Osteocyte (in vitro differentiated cells): ENCODE measurements around the gene CACHD1. TPM values are rescaled to one million over a fixed set of nuclear protein-coding genes. Genes with fewer than 3 reads are reported as not detected.
A peak's percentile ranks its signal among the peaks of the same experiment; 100 is the strongest.

ENCODE experiments used
- DNase-seq: peaks from one replicate; pipeline ENCODE4 v3.0.0; 2021; ENCODE audit warnings: mixed read lengths; ENCODE audit not compliant: unreplicated experiment; ENCODE audit errors: extremely low spot score
- H3K27ac Mint-ChIP-seq: one replicate; pipeline ENCODE4 v1.8.0; 2021; ENCODE audit warnings: mild to moderate bottlenecking, mixed read lengths; ENCODE audit not compliant: unreplicated experiment
- H3K27me3 Mint-ChIP-seq: one replicate; pipeline ENCODE4 v1.8.0; 2021; ENCODE audit warnings: mixed read lengths; ENCODE audit not compliant: unreplicated experiment
- H3K36me3 Mint-ChIP-seq: one replicate; pipeline ENCODE4 v1.8.0; 2021; ENCODE audit warnings: mixed read lengths; ENCODE audit not compliant: unreplicated experiment
- H3K4me1 Mint-ChIP-seq: one replicate; pipeline ENCODE4 v1.8.0; 2021; ENCODE audit warnings: mixed read lengths; ENCODE audit not compliant: unreplicated experiment
- H3K4me3 Mint-ChIP-seq: one replicate; pipeline ENCODE4 v1.8.0; 2021; ENCODE audit warnings: mild to moderate bottlenecking, moderate library complexity, mixed read lengths; ENCODE audit not compliant: unreplicated experiment
- H3K9me3 Mint-ChIP-seq: one replicate; pipeline ENCODE4 v1.8.0; 2021; ENCODE audit warnings: mixed read lengths; ENCODE audit not compliant: unreplicated experiment
- total RNA-seq: library from RNA; stranded (reverse); gene quantifications from 2 replicates; pipeline ENCODE4 v1.2.1, GENCODE V29; 2021
- TF ChIP-seq, protein P1 (sequence below): fragments of 200-600 bp; sonication (generic); IDR thresholded peaks from 2 replicates; pipeline ENCODE4 v1.5.0; 2021; ENCODE audit warnings: antibody characterized with exemption, mild to moderate bottlenecking, moderate library complexity

Gene CACHD1
- total RNA-seq, 1 donor from 2014 or later, result 5.5 TPM

DNA sequence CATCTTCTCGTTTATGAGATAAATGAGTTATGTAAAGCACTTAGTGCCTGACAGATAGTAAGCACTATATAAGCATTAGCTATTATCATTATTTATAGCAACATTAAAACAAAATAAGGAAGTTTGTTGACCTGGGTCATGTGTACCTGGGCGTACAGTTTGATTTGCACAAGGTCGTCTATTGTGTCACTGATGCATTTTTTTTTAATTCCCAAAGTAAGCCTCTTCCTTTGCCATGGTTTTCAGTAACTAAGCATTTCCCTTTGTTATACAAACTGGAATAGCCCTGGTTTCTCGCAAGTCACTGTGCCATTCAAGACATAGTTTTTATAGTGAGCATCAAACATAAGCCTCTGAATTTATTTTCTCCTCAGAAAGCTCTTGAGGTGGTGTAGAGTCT is 72.2 kb downstream of the CACHD1 start:
- TF ChIP-seq, protein P1, sequence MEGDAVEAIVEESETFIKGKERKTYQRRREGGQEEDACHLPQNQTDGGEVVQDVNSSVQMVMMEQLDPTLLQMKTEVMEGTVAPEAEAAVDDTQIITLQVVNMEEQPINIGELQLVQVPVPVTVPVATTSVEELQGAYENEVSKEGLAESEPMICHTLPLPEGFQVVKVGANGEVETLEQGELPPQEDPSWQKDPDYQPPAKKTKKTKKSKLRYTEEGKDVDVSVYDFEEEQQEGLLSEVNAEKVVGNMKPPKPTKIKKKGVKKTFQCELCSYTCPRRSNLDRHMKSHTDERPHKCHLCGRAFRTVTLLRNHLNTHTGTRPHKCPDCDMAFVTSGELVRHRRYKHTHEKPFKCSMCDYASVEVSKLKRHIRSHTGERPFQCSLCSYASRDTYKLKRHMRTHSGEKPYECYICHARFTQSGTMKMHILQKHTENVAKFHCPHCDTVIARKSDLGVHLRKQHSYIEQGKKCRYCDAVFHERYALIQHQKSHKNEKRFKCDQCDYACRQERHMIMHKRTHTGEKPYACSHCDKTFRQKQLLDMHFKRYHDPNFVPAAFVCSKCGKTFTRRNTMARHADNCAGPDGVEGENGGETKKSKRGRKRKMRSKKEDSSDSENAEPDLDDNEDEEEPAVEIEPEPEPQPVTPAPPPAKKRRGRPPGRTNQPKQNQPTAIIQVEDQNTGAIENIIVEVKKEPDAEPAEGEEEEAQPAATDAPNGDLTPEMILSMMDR, result no peak
- no peak overlapping the region for H3K27ac Mint-ChIP-seq
- H3K4me3 Mint-ChIP-seq, result no peak overlapping the region
- DNase-seq, result no peak
- no peaks in the 10 kb centered on the region for H3K9me3 Mint-ChIP-seq
- no peaks in the 10 kb centered on the region for H3K27me3 Mint-ChIP-seq
- peaks cover 44% of the 10 kb centered on the region for H3K4me1 Mint-ChIP-seq
- H3K36me3 Mint-ChIP-seq, result no peaks in the 10 kb centered on the region

DNA sequence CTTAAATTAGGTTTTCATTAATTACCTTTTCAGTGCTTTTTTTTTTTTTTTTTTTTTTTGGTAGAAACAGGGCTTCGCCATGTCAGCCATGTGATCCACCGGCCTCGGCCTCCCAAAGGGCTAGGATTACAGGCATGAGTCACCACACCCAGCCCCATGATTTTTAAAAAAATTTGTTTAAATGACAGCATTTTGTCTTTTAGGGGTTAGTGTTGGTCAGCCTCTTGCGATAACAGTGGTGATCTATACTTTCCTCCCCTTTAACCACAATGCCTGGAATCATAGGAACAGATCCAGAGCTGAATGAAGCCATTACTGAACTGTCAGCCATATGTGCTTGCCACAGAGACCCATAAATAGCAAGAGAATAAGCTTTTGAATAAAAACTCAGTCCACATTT is 73.9 kb downstream of the CACHD1 start:
- no peaks in the 10 kb centered on the region for H3K36me3 Mint-ChIP-seq
- H3K27ac Mint-ChIP-seq, result no peak overlapping the region
- no peaks in the 10 kb centered on the region for H3K9me3 Mint-ChIP-seq
- TF ChIP-seq, protein P1, result no peak
- no peaks in the 10 kb centered on the region for H3K27me3 Mint-ChIP-seq
- H3K4me1 Mint-ChIP-seq, result peaks cover 38% of the 10 kb centered on the region
- H3K4me3 Mint-ChIP-seq, result no peak overlapping the region
- no peak for DNase-seq

DNA sequence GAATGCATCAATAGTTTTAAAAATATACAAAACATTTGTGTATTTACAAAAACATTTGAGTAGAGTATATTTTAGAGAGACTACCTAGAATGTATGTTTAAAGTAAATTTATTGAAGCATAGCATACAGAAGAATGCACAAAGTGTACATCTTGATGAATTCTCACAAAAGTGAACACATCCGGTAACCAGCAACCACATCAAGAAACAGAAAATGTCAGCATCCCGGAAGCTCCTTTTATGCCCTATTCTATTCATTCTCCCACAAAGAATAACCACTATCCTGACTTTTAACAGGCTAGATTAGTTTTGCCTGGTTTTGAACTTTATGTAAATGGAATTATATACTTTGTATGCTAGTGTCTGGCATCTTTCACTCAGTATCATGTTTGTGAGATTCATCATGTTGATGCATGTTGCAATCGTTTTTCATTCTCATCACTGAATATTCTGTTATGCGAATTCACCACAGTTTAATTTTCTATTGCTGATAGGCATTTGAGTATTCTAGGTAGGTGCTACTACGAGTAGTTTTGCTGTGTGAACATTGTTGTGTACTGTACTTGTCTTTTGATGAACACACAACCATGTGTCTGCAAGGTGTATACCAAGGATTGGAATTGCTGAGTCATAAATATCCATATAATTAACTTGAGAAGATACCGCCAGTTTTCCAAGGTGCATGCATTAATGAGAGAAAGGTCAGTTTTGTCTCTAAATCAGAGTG is 75.4 kb downstream of the CACHD1 start:
- Mint-ChIP-seq H3K27ac (no peak overlapping the region), H3K9me3 (no peaks in the 10 kb centered on the region), H3K4me3 (no peak overlapping the region), H3K27me3 (no peaks in the 10 kb centered on the region), H3K36me3 (no peaks in the 10 kb centered on the region), H3K4me1 (peaks cover 26% of the 10 kb centered on the region)
- DNase-seq, result no peak
- TF ChIP-seq, protein P1, result no peak

DNA sequence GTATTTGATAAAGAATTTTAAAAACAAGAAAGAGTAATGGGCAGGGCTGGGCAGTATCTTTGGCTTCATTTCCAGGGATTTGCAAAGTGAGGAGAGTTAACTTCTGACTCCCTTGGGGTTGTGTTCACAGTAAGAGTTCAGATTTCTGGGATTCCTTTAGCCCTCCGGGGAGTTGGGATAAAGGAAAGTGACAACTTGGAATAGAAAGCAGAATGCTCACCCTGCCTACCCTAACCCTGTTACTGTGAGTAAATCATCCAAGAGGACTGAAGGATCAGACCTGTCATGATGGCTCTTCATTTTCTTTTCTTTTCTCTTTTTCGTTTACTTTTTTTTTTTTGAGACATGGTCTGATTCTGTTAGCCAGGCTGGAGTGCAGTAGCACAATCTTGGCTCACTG is 76.1 kb downstream of the CACHD1 start:
- TF ChIP-seq, protein P1, result no peak
- Mint-ChIP-seq H3K27ac (peak overlapping the region; percentile 6), H3K9me3 (no peaks in the 10 kb centered on the region), H3K4me1 (peaks cover 19% of the 10 kb centered on the region), H3K36me3 (no peaks in the 10 kb centered on the region), H3K4me3 (no peak overlapping the region), H3K27me3 (no peaks in the 10 kb centered on the region)
- DNase-seq, result no peak

DNA sequence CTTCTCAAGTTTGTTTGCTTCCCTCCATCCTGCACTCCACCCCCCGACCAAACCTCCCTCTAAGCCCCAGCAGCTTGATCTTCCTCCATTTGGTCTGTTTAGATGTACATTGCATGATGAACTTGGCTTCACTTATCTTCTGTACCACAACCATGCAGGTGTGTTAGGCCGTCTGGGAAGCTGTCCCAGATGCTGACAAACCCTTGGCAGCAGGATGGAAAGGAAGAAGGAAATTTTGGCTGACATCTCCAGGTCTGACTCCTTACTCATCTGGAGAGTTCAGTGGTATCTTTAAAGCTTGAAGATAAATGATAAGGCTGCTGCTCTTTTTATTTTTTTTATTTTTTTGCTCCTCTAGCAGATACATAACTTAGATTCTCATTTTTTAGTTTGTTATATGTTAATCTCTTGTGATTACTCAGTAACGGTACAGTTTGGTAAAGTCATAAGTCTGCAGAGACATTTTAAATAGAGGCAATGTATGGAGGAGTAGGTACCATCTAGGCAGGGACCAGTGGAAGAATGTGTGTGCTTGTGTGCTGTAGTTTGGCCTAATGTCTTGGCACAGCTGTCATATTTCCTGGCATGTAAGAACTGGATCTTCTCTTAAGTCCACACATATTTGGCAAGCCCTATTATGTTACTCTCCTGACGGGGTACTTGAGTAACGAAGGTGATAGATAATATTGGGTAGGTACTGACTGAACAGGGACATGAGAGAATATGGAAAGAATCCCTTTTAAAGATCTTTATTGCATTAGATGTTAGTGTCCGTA is 79.7 kb downstream of the CACHD1 start:
- no peak overlapping the region for H3K27ac Mint-ChIP-seq
- TF ChIP-seq, protein P1, result no peak
- H3K36me3 Mint-ChIP-seq, result no peaks in the 10 kb centered on the region
- DNase-seq, result no peak
- peaks cover 11% of the 10 kb centered on the region for H3K4me1 Mint-ChIP-seq
- no peaks in the 10 kb centered on the region for H3K27me3 Mint-ChIP-seq
- no peaks in the 10 kb centered on the region for H3K9me3 Mint-ChIP-seq
- no peak overlapping the region for H3K4me3 Mint-ChIP-seq
